NOMO-1 treated with DMSO at 0.1 percent for 48 hours (cell line): Measurements from ENCODE around the gene HDAC4.

ENCODE experiments used
- DNase-seq: peaks from one replicate; lab custom pipeline; 2025; ENCODE audit not compliant: unreplicated experiment; lab: John Stamatoyannopoulos, UW

Gene HDAC4

DNA sequence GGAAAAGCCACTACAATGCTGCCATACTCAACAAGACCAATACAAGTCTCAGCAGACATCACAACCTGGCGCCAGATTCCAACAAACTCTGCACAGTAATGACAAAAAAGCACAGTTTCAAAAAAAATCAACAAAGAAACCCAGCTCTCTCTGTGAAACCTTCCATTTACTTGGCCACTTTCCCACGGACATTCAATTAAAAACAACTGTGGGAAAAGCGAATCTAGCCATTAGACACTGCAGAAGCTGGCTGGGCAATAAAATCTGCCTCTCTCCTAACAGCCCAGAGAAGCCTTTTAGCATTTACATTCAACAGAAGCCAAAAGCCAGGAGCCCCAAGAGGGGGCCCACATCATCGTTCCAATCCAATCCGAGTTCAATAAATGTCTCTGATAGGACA is 128.9 kb downstream of the HDAC4 start:
- DNase-seq: no peak

DNA sequence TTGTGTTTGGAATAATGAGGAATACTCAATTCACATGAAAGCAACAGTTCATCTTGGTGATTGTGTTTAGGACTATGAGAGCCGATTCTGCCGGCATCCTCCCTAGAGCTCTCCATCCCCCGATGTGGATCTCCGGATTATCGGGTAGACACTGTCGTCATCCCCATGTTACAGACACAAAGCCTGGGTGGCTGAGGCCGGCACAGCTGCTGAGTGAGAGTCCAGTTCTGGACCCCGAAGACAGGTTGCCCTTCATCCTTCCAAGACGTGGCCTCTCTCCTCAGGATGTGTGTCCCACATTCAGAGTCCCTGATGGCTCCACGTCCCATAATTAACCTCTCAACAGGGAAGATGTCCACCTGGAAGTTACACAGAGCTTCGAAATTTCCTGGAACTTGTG is 129.3 kb downstream of the HDAC4 start:
- DNase-seq: no peak

DNA sequence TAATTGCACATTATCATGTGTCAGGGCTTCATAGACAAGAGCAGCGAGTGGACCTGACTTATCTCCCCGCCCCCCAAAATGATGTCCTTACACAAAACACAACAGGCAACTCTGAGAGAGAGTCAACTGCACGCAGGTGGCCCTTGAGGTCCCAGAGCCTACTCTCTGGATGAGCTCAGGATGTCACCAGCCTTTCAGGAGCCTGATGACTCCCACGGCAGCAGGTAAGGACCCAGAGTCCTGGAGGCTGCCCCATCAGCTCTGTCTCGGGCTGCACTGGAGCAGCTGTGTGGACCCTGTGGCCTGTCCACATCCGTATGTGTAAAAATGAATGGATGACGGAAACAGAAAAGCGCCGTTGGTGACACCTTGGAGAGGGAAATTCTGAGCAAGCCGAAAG is 130.9 kb downstream of the HDAC4 start:
- no peak for DNase-seq

DNA sequence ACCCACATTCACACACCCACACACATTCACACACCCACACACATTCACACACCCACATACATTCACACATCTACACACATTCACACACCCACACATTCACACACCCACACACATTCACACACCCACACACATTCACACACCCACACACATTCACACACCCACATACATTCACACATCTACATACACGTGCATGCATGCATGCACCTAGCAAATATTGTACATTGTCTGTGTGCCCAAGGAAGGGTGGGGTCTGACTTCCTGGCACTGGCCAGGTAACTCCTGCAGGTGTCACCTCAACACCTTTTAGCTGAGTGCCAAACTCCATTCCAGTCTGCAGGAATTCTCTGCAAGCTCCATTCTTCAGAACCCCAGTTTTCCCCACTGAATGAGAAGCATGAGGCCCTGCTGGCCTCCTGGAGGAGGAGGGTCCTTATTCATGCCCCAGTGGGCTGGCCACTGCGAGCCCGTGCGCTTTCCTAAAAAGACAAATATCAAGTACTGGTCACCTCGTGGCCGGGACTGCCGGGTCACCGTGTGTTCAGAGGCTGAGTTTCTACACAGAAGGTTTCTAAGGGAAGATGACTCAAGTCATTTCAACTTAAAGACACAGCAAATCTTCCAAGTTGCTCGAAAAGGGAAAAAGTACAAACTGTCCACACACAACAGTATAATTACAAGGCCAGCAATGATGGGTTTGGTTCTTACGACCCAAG is 131.5 kb downstream of the HDAC4 start:
- DNase-seq: peak; percentile 3

DNA sequence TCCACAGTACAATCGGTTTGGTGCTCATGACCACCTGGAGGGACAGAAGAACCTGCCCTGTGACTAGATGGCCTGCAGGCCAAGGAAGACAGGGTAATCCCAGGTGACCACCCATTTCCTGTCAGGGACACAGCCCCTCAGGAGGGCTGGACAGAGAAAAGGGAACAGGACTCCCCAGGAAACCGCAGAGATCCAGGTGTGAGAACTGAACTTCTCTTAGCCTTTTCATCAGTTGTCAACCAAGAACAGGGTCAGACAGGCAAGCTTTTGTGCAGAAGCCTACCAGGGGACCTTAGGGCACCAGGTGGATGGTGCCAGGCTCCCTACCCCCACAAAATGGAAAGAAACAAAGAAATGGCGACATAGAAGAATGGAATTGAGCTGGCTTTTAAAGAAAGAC is 132.3 kb downstream of the HDAC4 start:
- DNase-seq: no peak

DNA sequence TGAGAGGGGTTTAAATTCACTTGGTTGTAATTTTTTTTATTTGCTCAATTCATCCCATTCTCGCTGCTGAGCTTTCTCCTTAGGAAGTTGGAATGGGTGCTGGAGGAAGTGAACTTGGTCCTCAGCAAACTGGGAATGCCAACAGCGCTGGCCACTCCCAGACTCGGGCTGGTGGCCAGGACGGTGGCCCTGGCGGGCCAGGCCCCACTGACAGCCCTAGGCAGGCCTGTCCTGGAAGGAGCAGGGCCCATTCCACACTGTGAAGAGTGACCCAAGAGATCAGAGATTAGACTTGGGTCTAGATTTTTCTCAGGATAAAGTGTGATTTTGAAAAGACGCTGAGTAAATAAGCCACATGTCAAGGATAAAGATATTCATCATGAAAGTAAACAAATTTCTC is 132.7 kb downstream of the HDAC4 start:
- no peak for DNase-seq

DNA sequence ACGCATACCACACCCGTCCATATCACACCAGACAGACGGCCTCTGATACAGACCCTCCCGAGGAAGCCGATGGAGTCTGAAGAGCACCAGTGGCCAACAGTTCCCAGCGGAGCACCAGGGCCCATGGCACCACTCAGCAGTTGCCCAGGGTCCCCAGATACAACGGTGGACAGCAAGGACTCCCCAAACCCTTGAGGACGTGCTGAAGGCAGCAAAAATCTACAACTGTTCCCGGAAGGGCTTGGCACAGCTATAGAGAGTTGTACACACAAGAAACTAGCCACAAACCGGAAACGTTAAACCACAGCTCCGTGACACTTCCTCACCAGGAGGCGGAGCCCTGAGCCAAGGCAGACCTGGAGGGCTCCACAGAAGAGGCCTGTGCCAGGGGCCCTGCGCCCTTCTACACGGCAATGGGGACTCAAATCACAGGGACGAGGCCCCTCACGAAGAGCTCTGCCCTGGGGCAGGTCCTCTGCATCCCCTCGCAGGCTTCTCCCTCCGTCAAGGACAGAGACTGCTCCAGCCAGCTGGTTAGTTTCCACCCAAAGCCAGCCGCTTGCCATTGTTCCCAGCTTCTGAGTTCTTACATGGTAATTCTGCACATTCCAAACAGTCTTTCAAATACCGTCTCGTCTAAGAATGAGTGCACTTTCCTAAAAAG is 133.4 kb downstream of the HDAC4 start:
- peak; percentile 94 for DNase-seq

DNA sequence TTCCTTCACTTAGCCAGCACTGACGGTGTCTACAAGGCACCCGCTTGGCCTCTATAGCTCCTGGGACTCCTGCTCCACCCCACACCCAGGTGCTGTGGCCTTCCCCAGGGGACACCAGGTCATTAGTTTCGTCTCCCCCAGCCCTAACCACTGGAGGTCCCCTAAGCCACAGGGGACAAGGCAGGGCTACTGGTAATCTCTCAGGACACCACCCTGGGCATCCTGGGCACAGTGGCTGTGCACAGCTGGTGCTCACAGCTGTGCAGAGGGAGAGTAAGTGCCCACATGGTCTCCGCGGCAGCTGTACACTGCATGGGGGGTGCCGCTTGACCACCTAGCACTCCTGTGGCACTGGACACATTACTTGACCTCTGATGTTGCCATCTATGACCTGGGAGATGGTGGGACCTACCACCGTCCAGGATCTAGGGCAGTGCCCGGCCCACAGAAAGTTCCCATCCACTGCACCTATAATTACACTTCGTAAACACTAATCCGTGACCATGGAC is 134.0 kb downstream of the HDAC4 start:
- DNase-seq: no peak

DNA sequence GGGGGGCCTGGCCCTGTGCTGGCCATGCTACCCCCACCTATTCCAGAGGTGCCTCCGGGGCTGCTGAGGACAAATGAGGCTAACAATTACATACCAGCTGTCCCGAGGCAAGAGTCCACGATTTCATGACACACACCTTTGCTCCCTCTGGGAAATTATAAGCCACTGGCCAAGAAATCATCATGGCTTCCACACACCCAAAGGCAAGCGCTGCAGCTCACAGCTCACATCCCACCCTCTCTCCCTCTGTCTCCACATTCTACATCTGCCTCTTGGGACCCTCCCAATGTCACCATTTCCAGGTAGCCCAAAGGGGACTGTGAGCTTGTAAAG is 134.4 kb downstream of the HDAC4 start:
- no peak for DNase-seq

DNA sequence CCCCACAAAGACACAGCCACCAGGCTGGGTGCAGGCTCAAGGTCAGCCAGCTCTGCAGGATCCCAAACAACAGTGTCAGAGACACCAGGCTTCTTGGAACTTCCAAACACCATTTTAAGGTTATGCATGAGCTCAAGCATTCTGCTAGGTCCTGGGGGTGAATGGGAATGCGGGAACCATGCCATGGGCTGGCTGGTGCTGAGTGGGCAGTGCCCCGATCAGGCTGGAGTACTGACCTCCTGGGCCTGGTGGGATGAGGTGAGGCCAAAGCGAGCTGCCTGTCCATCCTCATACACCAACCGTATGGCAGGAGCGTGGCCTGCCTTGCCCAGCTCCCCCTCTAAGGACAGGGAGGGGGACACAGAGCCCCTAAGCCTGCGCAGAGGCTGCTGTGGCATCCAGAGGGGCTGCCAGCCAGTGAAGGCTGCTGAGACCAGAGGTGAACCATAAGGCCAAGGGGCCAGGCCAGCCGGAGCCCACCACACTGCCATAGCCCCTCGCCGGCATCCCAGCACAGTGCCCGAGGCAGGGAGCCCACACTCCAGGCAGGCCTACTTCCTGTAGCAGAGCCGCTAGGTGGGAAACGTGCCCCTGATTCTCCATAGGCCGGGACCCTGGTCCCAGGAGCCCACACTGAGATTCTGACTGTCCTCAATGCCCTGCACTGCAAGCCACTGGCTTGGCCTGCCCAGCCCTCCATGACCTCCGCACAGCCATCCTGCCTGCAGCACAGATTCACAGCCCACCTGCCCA is 135.0 kb downstream of the HDAC4 start:
- no peak for DNase-seq

DNA sequence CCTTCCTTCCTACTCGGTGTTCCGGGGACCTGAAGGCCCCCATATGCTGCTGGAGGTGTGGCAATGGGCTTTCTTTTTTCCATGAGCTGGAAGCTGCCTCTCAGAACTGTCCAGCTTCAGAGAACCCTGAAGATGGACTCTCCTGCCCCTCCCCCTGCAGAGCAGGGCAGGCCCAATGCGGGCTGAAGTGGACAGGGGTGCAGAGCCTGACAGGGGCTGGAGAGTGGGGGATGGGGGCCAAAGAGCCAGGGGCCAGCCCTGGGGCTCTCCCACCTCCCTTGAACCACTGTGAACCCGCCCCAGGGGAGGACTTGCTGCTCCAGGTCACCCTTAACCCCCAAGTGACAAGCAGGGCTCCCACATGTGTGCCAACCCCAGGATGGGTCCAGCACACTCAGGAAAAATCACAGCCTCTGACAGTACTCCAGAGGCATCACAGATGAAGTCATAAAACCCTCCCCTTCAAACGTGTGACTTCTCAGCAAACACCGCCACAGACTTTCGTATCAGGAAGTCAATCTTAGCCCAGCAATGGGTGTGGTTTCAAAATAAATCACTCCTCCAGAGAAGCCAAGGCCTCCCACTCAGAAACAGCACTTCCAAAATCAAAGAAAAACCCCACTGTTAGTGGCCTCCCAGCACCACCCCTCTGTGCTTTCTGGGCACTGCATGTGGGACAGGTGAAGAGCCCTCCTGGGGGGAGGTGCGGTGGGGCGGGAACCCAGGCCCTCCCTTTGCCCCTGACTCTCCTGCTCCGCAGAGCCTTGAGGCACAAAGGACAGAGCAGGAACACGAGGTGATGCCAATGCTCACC is 135.8 kb downstream of the HDAC4 start:
- DNase-seq: peak; percentile 81

DNA sequence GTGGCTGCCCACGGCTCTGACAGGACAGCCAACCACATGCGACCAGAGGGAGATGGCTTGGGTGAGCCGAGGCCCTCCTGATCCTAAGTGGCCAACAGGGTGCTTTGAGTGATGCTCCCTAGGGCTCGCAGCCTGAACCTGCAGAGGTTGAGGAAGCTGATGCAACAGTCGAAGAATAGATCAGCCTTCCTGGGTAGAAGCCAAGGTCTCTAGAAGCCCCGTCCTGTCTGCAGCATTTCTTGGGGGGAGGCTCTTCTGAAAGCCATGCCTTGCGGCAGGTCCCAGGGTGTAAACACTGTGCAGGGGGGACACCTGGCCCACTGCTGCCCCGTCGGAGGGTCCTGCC is 136.4 kb downstream of the HDAC4 start:
- no peak for DNase-seq

DNA sequence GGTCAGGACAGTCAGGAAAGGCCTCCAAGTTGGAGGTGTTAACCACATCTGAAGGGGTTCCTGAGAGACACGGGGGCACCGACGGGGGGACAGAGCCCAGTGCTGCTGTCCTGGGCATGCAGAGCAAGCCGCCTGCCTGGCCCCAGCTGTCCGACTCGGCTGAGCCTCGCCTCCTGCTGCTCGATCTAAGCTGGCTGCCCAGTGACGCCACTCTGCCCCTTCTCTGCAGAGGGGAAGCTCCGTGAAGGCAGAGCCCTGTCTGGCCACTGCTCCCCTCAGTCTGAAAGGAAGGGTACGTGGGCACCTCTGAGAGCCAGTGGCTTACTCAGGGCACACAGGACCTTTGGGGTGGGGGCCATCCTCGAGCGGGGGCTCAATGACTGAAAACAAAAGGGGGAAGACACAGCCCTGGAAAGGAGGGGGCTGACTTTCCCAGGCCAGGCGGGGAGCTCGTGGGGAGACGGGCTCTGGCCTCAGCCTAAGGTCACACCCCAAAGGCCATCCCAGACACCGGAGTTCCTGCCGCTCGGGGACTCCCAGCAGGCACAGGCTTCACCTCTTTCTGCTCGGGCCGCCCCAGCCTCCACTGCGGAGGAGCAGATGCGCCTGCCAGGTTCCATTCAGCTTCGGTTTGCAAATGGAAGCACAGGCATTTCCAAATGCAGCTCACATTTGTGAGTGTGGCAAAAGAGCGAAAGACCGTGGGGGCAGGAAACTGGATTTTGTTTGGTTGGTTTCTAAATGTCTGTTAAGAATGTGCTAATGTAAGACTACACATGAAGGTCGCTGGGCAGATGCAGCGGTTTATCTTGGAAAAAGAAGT is 136.9 kb downstream of the HDAC4 start:
- DNase-seq: no peak

DNA sequence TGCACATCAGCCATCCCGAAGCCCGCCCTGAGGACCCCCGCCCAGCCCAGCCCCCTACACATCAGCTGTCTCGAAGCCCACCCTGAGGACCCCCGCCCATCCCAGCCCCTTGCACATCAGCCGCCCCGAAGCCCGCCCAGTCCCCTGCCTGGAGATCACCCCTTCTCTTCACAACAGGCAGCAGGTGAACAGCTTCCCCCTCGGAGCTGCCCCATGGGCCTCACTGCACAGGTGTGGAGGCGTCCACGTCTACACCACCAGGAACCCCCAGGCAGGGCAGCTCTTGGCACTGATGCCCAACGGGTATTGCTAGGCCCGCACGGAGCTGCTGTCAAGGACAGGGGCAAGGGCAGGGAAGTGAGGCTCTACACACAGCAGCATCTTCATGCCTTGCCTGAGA is 137.6 kb downstream of the HDAC4 start:
- DNase-seq: no peak

DNA sequence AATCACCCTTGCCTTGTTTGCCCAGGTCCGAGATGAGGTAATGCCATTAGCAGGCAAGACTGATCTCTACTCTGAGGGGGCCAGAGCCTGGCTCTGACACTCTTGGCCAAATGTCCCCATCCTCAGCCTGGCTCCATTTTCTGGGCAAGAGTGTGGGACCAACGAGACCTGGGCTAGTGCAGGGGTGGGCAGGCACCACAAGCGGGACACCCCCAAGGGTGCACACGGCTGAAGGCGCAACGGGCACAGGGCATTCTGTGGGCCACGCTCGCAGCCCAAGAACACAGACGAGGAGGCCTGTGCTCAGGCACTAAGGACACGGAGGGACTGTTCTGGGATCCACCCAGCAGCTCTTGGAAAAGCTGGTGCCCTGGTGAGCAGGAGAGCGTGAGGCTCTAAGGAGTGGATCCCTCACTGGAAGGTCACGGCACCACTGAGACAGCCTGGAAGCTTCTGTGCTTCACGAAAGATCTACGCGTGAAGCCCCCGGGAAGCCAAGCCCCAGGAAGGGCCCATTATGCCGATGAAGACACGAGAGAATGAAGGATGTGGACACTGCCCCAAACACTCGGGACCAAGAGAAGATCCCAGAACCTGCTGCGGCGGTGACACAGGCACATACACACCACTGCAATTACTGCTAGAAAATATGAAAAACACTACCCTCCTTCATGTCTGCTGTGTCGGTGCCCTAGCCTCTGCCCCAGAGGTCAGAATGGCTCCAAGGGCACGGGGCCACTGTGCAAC is 138.2 kb downstream of the HDAC4 start:
- no peak for DNase-seq

DNA sequence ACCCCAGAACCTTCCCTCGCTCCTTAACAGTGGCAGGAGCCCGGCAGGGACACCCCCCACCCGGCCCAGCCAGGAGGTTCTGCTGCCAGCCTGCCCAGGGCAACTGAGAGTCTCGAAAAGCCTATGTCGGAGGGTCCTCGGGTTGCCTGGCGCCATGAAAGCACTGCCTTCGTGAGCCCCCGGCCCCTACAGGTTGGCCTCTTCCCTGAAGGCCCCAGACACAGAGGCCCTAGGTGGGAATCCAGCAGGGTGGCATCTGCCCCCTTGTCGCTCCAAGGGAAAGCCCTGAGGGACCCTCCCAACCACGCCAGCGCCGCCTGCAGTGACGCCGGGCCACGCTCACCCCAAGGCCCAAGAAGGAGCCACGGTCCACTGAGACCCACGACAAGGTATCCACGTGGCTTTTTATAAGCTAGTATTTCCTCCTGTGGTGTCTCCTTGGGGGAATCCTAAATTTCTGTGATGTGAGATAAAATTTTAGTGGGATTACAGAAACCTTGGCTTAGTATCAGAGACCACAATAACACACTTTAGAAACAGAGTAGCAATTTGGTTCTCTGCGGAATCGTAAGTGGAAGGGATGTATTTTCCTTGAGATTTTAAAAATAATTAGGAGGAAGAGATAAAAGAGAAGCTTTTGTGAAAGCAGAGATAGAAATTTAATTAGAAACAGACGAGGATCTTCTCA is 138.9 kb downstream of the HDAC4 start:
- no peak for DNase-seq

DNA sequence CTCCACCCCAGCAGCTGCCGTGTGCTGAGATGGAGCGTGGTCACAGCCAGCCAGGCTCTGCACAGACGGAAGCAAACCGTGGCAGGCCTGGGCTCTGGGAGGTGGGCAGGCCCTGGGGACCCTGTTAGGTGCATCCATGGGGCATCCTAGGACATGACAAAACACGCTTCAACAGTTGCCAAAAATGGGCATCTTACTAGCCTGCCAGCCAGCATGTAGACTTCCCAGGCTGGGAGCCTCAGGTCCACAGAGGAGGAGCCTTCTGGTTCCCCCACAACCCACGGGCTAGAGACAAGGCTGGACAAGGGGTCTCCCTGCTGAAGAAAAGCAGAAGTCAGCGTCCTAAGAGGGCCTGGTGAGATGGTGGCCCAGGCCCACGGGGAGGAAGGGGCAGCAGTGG is 139.5 kb downstream of the HDAC4 start:
- no peak for DNase-seq

DNA sequence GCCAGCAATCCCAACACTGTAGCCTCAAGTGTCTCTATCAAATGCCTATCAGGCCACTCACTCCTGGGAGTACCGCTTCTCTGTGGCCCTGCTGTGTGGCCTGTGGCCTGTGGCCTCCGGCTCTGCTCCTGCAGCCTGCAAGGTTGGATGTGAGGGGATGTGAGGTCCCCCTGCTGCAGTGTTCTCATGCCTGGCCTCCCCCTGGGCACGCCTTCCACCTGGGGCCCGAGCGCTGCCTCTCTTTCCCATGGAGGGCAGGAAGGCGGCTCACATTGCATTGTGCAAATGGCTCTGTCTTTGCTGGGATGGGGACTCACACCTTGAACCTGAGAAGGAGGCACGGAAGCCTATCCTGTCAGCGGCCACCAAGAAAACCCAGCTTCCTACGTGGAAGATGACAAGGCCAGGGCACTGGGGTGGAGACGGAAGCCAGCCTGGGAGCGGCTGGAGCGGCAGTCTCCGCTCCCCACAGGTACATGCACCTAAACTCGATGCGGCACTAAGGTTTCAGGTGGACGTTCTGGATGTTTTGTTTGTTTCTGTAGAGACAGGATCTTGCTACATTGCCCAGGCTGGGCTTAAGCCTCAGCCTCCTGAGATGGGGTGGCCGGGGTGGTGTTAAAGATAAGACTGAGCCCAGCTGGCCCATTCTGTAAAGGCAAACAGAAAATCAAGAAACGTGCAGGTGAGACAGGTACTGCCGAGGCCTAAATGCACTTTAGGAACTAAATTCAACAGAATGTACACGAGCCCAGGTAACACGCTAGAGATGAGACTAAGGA is 140.1 kb downstream of the HDAC4 start:
- DNase-seq: no peak
